Neural progenitor cell (in vitro differentiated cells): ENCODE measurements around the gene FAM78B. TPM values are rescaled to one million over a fixed set of nuclear protein-coding genes. Genes with fewer than 3 reads are reported as not detected.

Source experiments
- DNase-seq: peaks from one replicate; pipeline ENCODE4 v3.0.0-alpha.2; 2016; ENCODE audit warnings: low spot score
- H2AFZ ChIP-seq: fragments of 200-600 bp; sonication (generic); replicated peaks from 2 replicates; pipeline ENCODE4 v1.6.1; 2016; ENCODE audit warnings: antibody characterized with exemption
- H3F3A ChIP-seq: fragments of 200-600 bp; sonication (generic); 2 replicates; pipeline ENCODE4 v1.6.1; 2016; ENCODE audit warnings: antibody characterized with exemption, low read depth
- H3K27ac ChIP-seq: fragments of 200-600 bp; sonication (generic); 2 replicates; pipeline ENCODE4 v1.5.1; 2016; ENCODE audit warnings: mild to moderate bottlenecking
- H3K27me3 ChIP-seq: fragments of 200-600 bp; sonication (generic); 2 replicates; pipeline ENCODE4 v1.6.1; 2016; ENCODE audit warnings: mild to moderate bottlenecking, moderate library complexity
- H3K36me3 ChIP-seq: fragments of 200-600 bp; sonication (generic); 2 replicates; pipeline ENCODE4 v1.5.1; 2016
- H3K4me1 ChIP-seq: fragments of 200-600 bp; sonication (generic); 2 replicates; pipeline ENCODE4 v1.6.1; 2016; ENCODE audit warnings: mixed run types
- H3K4me2 ChIP-seq: fragments of 200-600 bp; sonication (generic); 2 replicates; pipeline ENCODE4 v1.6.1; 2016
- H3K4me3 ChIP-seq: fragments of 200-600 bp; sonication (generic); 2 replicates; pipeline ENCODE4 v1.5.1; 2016
- H3K79me2 ChIP-seq: fragments of 200-600 bp; sonication (generic); 2 replicates; pipeline ENCODE4 v1.6.1; 2016; ENCODE audit warnings: low read depth
- H3K9ac ChIP-seq: fragments of 200-600 bp; sonication (generic); 2 replicates; pipeline ENCODE4 v1.6.1; 2016
- H3K9me3 ChIP-seq: fragments of 200-600 bp; sonication (generic); 2 replicates; pipeline ENCODE4 v1.5.1; 2016; ENCODE audit warnings: low read depth
- H4K20me1 ChIP-seq: fragments of 200-600 bp; sonication (generic); 2 replicates; pipeline ENCODE4 v1.6.1; 2016; ENCODE audit warnings: low read depth
- H3K27ac Mint-ChIP-seq: 3 replicates; pipeline ENCODE4 v1.8.0; 2021; ENCODE audit warnings: mixed read lengths
- H3K27me3 Mint-ChIP-seq: 2 replicates; pipeline ENCODE4 v1.8.0; 2022; ENCODE audit warnings: low read depth, mild to moderate bottlenecking, inconsistent platforms, moderate library complexity, mixed read lengths; ENCODE audit not compliant: insufficient read depth
- H3K36me3 Mint-ChIP-seq: 3 replicates; pipeline ENCODE4 v1.8.0; 2021; ENCODE audit warnings: mixed read lengths
- H3K4me1 Mint-ChIP-seq: 3 replicates; pipeline ENCODE4 v1.8.0; 2021; ENCODE audit warnings: mixed read lengths
- H3K4me3 Mint-ChIP-seq: 3 replicates; pipeline ENCODE4 v1.8.0; 2021; ENCODE audit warnings: mild to moderate bottlenecking, moderate library complexity, mixed read lengths
- H3K9me3 Mint-ChIP-seq: 3 replicates; pipeline ENCODE4 v1.8.0; 2020; ENCODE audit warnings: mixed read lengths
- EZH2 ChIP-seq: fragments of 200-600 bp; sonication (generic); IDR thresholded peaks from 2 replicates; pipeline ENCODE4 v1.6.1; 2017; ENCODE audit warnings: antibody characterized with exemption, mild to moderate bottlenecking, moderate library complexity
- EZH2phosphoT487 ChIP-seq: fragments of 200-600 bp; sonication (generic); IDR thresholded peaks from 2 replicates; pipeline ENCODE4 v1.6.1; 2017; ENCODE audit warnings: antibody characterized with exemption
- total RNA-seq: library from RNA; depleted of rRNA; stranded (reverse); fragments of >200 nt; gene quantifications from 2 replicates; pipeline ENCODE4 v1.2.3, GENCODE V29; 2015; ENCODE audit warnings: low replicate concordance
- TF ChIP-seq, protein P1 (sequence below): fragments of 200-600 bp; sonication (generic); IDR thresholded peaks from 2 replicates; pipeline ENCODE4 v1.5.1; 2017; ENCODE audit warnings: antibody characterized with exemption, mild to moderate bottlenecking

Gene FAM78B
- total RNA-seq, 1 donor from 2014 or later, result not detected

DNA sequence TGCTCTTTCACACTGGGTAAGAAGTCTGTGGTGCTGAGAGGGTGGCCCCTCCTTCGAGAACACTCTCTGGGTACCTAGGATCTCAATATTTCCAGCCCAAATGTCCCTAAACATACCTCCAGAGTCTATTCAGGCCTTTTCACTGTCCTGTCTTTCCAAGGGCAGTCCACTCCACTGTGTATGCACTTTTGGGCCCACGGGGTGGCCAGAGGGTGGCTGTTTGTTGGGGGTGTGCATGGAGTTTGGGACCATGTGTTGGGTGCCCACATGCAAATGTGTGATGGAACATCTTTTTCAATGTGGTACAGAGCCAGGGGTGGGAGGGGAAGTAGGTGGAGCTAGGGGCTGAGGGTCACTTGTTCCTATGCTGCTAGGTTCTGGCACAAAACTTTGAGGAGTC is 87.5 kb downstream of the FAM78B start:
- H3K36me3 Mint-ChIP-seq, result no peaks in the 10 kb centered on the region
- no peak overlapping the region for H3K27ac ChIP-seq
- DNase-seq, result no peak

DNA sequence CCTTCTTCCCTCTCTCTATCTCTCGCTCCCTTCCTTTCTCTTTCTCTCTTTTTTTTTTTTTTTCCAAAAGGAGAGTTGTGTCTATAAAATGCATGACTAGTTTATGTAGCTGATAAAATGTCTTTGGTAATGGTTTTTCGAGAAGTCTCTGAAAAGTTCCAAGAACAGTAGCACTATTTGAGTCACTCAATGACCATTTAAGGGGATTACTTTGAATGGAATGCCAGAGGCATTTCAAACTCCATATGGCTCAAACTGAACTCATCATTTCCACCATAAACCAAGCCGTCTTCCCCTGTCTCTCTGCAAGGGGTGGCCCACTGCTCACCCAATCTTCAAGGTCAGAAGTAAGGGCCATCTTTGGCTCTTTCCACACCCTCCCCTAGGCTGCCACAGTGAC is 93.3 kb downstream of the FAM78B start:
- H2AFZ ChIP-seq, result no peak overlapping the region
- no peaks in the 10 kb centered on the region for H3F3A ChIP-seq
- no peak overlapping the region for H3K27ac ChIP-seq
- no peaks in the 10 kb centered on the region for H4K20me1 ChIP-seq
- H3K4me3 ChIP-seq, result no peak overlapping the region
- no peak overlapping the region for H3K27ac Mint-ChIP-seq
- H3K9me3 Mint-ChIP-seq, result no peaks in the 10 kb centered on the region
- no peaks in the 10 kb centered on the region for H3K27me3 ChIP-seq
- H3K9ac ChIP-seq, result no peak overlapping the region
- no peak overlapping the region for H3K4me3 Mint-ChIP-seq
- DNase-seq, result no peak
- no peaks in the 10 kb centered on the region for H3K36me3 ChIP-seq
- no peaks in the 10 kb centered on the region for H3K9me3 ChIP-seq
- TF ChIP-seq EZH2phosphoT487, result no peak
- no peak for TF ChIP-seq EZH2
- TF ChIP-seq, protein P1, sequence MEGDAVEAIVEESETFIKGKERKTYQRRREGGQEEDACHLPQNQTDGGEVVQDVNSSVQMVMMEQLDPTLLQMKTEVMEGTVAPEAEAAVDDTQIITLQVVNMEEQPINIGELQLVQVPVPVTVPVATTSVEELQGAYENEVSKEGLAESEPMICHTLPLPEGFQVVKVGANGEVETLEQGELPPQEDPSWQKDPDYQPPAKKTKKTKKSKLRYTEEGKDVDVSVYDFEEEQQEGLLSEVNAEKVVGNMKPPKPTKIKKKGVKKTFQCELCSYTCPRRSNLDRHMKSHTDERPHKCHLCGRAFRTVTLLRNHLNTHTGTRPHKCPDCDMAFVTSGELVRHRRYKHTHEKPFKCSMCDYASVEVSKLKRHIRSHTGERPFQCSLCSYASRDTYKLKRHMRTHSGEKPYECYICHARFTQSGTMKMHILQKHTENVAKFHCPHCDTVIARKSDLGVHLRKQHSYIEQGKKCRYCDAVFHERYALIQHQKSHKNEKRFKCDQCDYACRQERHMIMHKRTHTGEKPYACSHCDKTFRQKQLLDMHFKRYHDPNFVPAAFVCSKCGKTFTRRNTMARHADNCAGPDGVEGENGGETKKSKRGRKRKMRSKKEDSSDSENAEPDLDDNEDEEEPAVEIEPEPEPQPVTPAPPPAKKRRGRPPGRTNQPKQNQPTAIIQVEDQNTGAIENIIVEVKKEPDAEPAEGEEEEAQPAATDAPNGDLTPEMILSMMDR, result no peak
- H3K27me3 Mint-ChIP-seq, result peaks cover 3% of the 10 kb centered on the region
- H3K79me2 ChIP-seq, result no peaks in the 10 kb centered on the region
- H3K4me1 ChIP-seq, result no peaks in the 10 kb centered on the region
- no peak overlapping the region for H3K4me2 ChIP-seq
- H3K36me3 Mint-ChIP-seq, result no peaks in the 10 kb centered on the region
- no peaks in the 10 kb centered on the region for H3K4me1 Mint-ChIP-seq

More for the DNA sequence above, 87.5 kb downstream of the FAM78B start:
- Histone ChIP-seq H3K4me3 (no peak overlapping the region), H3K9me3 (no peaks in the 10 kb centered on the region), H3K4me2 (no peak overlapping the region), H3K27me3 (no peaks in the 10 kb centered on the region), H3F3A (no peaks in the 10 kb centered on the region), H3K36me3 (no peaks in the 10 kb centered on the region), H3K4me1 (no peaks in the 10 kb centered on the region), H3K9ac (no peak overlapping the region), H3K79me2 (no peaks in the 10 kb centered on the region), H4K20me1 (no peaks in the 10 kb centered on the region), H2AFZ (no peak overlapping the region)
- Mint-ChIP-seq H3K4me1 (no peaks in the 10 kb centered on the region), H3K4me3 (no peak overlapping the region), H3K9me3 (no peaks in the 10 kb centered on the region), H3K27me3 (peaks cover 3% of the 10 kb centered on the region), H3K27ac (no peak overlapping the region)
- TF ChIP-seq EZH2, result no peak
- TF ChIP-seq, protein P1, result no peak

DNA sequence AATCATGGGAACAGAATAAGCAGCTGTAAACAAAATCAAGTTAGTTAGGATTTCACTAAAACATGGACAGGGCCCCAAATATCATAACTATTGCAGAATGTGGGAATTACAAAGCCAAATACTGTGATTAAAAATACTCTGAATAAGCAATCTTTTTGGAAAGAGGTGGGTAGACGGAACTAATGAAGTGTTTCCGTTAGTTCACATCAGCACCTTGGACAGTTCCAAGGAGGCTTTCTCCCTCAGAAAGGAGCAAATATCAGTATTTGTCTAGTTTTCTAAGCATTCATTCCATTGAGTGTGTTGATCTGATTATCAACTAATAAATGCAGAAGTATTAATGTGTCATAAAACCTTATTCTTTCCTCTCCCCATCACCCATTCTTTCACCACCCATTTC is 97.4 kb downstream of the FAM78B start:
- TF ChIP-seq, protein P1, result no peak
- TF ChIP-seq EZH2phosphoT487, result no peak
- TF ChIP-seq EZH2, result no peak
- Mint-ChIP-seq H3K27ac (no peak overlapping the region), H3K9me3 (no peaks in the 10 kb centered on the region), H3K4me3 (no peak overlapping the region), H3K36me3 (no peaks in the 10 kb centered on the region), H3K4me1 (no peaks in the 10 kb centered on the region), H3K27me3 (peaks cover 7% of the 10 kb centered on the region)
- H3K36me3 ChIP-seq, result no peaks in the 10 kb centered on the region
- H3K27me3 ChIP-seq, result no peaks in the 10 kb centered on the region
- H3K9ac ChIP-seq, result no peak overlapping the region
- no peak overlapping the region for H3K4me3 ChIP-seq
- H3K27ac ChIP-seq, result no peak overlapping the region
- H3F3A ChIP-seq, result peaks cover 3% of the 10 kb centered on the region
- H4K20me1 ChIP-seq, result peaks cover 9% of the 10 kb centered on the region
- H3K4me1 ChIP-seq, result peaks cover 14% of the 10 kb centered on the region
- H3K4me2 ChIP-seq, result no peak overlapping the region
- H3K79me2 ChIP-seq, result no peaks in the 10 kb centered on the region
- DNase-seq, result peak; percentile 76
- H3K9me3 ChIP-seq, result no peaks in the 10 kb centered on the region
- no peak overlapping the region for H2AFZ ChIP-seq
